Activated CD4-positive, alpha-beta T cell treated with anti-CD3 and anti-CD28 coated beads for 36 hours (primary cell): Measurements from ENCODE around the gene SOS2. TPM values are rescaled to one million over a fixed set of nuclear protein-coding genes. Genes with fewer than 3 reads are reported as not detected.

Source experiments
- ATAC-seq: fragments of 200-7000 bp; cut with Tn5 transposase; one replicate; pipeline ENCODE4 v1.10.0; 2021; ENCODE audit warnings: mild to moderate bottlenecking, moderate library complexity
- CTCF ChIA-PET: fragments of 350-600 bp; sonication (Branson Sonifier 250); formaldehyde crosslinking; loops from one replicate; lab custom pipeline; 2021; ENCODE audit warnings: antibody characterized with exemption; lab: Charles Lee
- POLR2A ChIA-PET: fragments of 350-600 bp; sonication (Branson Sonifier 250); formaldehyde crosslinking; loops from one replicate; lab custom pipeline; 2021; ENCODE audit warnings: antibody characterized with exemption, inconsistent platforms; lab: Charles Lee
- DNase-seq: peaks from one replicate; pipeline ENCODE4 v3.0.0-alpha.2; 2020
- H3K27ac Mint-ChIP-seq: one replicate; pipeline ENCODE4 v1.8.0; 2021; ENCODE audit warnings: mixed read lengths
- H3K27me3 Mint-ChIP-seq: one replicate; pipeline ENCODE4 v1.8.0; 2021; ENCODE audit warnings: mixed read lengths
- H3K36me3 Mint-ChIP-seq: one replicate; pipeline ENCODE4 v1.8.0; 2021; ENCODE audit warnings: low read depth, mixed read lengths
- H3K4me1 Mint-ChIP-seq: one replicate; pipeline ENCODE4 v1.8.0; 2021; ENCODE audit warnings: mixed read lengths
- H3K4me3 Mint-ChIP-seq: one replicate; pipeline ENCODE4 v1.8.0; 2021; ENCODE audit warnings: mild to moderate bottlenecking, moderate library complexity, mixed read lengths
- H3K9me3 Mint-ChIP-seq: one replicate; pipeline ENCODE4 v1.8.0; 2021; ENCODE audit warnings: low read depth, mixed read lengths
- intact Hi-C, 2 experiments: fragments of 100-400 bp; cut with DNase I in 1 of 2; cut with micrococcal nuclease in 1 of 2; formaldehyde crosslinking; loops; one replicate each; pipeline versions ENCODE4 v1.14.2 to v1.15.1; 2022 to 2024; cut with DNase I, micrococcal nuclease
- total RNA-seq, 2 experiments: library from RNA; stranded (reverse); gene quantifications; one replicate each; pipeline ENCODE4 v1.2.3, GENCODE V29; 2021

Gene SOS2
- total RNA-seq, 2 experiments from 2014 or later = 20.2 to 20.9 TPM

DNA sequence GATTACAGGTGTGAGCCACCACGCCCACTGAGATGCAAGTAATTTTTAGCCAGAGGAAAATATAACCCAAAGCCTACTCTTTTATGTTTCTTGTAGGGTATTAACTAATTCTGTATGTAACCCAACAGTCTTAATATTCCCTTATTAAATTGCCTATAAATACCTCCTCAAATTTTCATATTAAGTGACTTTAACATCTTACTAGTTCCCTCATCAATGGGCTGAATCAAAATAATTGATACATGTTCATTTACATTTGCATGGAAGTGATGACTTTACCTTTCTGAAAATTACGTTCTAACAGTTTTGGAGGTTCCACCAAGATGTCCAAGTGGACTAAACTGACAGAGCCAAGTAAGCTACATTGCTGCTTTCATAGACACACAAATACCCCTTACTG lies 3.1 kb downstream of the SOS2 start:
- intact Hi-C loops = no loop called here
- POLR2A ChIA-PET = interaction anchor here (0.7 to 1.0 kb wide), 2 partner anchors 112 to 584 kb away, joined by 3 to 4 read pairs; partner anchors contain the start of gene VCPKMT
- no peak for ATAC-seq
- Mint-ChIP-seq H3K27me3 (no peaks in the 10 kb centered on the region), H3K4me1 (peaks cover 43% of the 10 kb centered on the region), H3K27ac (no peak overlapping the region), H3K36me3 (peaks cover 12% of the 10 kb centered on the region), H3K4me3 (no peak overlapping the region), H3K9me3 (no peaks in the 10 kb centered on the region)
- CTCF ChIA-PET = interaction anchor here (1.4 kb wide), 1 partner anchor 12 kb away, joined by 3 read pairs; no protein-coding TSS in a partner anchor
- no peak for DNase-seq

DNA sequence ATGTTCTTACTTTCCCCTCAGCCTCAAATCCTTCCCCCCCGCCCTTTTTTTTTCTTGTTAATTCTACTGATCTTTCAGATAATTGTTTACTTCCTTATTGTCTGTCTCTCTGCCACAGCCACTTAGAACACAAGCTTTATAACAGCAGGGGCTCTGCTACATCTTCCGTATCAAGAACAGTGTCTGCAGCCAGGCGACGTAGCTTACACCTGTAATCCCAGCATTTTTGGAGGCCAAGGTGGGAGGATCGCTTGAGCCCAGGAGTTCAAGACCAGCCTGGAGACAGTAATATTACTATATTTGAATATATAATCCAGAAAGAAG lies 5.4 kb downstream of the SOS2 start:
- Mint-ChIP-seq H3K36me3 (peaks cover 19% of the 10 kb centered on the region), H3K9me3 (no peaks in the 10 kb centered on the region), H3K4me1 (peaks cover 46% of the 10 kb centered on the region), H3K4me3 (no peak overlapping the region), H3K27me3 (no peaks in the 10 kb centered on the region), H3K27ac (no peak overlapping the region)
- intact Hi-C loops = no loop called here
- ATAC-seq = no peak
- ChIA-PET CTCF (no interaction called here), POLR2A (interaction anchor here (0.7 kb wide), 1 partner anchor 154 kb away, joined by 3 read pairs; no protein-coding TSS in a partner anchor)
- DNase-seq = no peak

DNA sequence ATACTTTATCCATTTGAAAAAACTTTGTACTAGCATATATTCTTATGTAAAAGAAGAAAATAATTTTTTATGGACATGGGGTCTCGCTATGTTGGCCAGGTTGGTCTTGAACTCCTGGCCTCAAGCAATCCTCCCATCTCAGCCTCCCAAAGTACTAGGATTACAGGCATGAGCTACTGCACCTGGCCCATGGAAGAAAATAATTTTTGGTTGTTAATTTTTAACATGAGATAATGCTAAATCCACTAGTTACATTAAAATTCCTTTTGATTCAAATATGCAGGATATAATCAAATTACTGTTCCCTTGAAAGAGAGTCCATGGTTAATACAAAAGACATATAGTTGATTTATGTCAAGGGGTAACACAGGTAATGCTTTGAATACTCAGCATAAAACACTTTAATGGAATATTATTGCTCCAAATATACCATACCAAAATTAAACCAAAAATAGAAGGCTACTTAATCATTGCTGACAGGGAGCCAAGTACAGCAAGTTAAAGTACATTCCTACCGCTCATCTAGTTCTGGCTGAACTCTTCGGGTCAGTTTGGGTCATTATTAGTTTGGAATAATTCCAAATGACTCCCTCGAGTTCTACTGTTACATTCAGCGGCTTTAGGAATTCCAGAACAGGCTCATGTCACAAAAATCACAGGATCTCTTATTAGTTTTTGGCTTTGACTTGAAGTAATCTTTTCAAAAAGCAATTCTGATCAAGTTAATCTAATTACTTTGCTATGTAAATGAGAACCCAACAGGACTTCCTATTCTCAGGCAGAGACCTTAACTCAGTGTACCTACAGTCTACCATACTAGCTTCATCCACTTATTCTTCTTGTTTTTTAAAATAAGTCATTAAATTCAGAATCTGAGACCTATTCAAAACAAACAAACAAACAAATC lies 6.1 kb downstream of the SOS2 start:
- Mint-ChIP-seq H3K9me3 (no peaks in the 10 kb centered on the region), H3K4me3 (no peak overlapping the region), H3K4me1 (peaks cover 48% of the 10 kb centered on the region), H3K36me3 (peaks cover 19% of the 10 kb centered on the region), H3K27me3 (no peaks in the 10 kb centered on the region), H3K27ac (no peak overlapping the region)
- ATAC-seq (no peak), DNase-seq (no peak)
- ChIA-PET CTCF (no interaction called here), POLR2A (interaction anchor here (0.6 to 0.7 kb wide), 2 partner anchors 154 to 219 kb away, joined by 3 read pairs; no protein-coding TSS in a partner anchor)
- intact Hi-C loops = no loop called here

DNA sequence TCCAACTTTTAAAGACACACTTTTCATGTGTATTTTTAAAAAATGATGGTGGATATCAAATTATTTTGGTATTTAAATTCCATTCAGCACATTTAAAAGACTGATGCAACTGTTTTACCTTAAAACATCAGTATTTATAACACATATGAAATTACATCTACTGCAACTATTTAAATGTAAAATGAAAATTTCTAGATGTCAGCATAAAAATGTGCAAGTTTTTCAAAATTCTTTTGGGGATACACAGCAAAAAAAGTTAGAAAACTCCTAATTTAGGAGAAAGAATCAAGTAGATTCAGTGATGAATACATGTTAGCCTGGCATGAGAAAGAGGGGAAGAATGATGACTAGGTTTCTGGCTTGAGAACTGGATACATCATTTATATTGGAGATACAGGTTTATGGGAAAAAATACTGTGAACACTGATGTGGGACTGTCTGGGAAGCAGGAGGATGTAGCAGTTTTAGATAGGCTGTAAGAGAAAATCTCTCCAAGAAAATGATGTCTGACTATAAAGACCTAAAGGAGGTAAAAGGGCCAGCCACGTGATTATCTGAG lies 9.2 kb downstream of the SOS2 start:
- CTCF ChIA-PET = no interaction called here
- intact Hi-C loops = loop anchor here in 1 of 2 experiments (5.0 kb wide), 1 partner anchor 95 kb away; no protein-coding TSS in a partner anchor
- Mint-ChIP-seq H3K4me3 (no peak overlapping the region), H3K4me1 (peaks cover 39% of the 10 kb centered on the region), H3K27ac (peak overlapping the region; percentile 5), H3K9me3 (no peaks in the 10 kb centered on the region), H3K27me3 (no peaks in the 10 kb centered on the region), H3K36me3 (peaks cover 12% of the 10 kb centered on the region)
- DNase-seq (no peak), ATAC-seq (no peak)
- POLR2A ChIA-PET = interaction anchor here (0.6 kb wide), 1 partner anchor 358 kb away, joined by 6 read pairs; no protein-coding TSS in a partner anchor

DNA sequence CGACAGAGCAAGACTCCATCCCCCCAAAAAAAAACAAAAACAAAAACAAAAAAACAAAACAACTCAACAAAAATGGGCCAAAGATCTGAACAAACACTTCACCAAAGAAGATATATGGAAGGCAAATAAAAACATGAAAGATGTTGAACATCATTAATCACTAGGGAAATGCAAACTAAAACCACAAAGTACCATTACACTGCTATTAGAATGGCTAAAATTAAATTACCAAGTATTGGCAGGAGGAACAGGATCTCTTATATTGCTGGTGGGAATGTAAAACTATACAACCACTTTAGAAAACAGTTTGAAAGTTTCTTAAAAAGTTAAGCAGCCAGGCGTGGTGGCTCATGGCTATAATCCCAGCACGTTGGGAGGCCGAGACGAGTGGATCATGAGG lies 12.9 kb downstream of the SOS2 start:
- Mint-ChIP-seq H3K4me1 (peaks cover 29% of the 10 kb centered on the region), H3K9me3 (no peaks in the 10 kb centered on the region), H3K27ac (no peak overlapping the region), H3K36me3 (peaks cover 9% of the 10 kb centered on the region), H3K4me3 (no peak overlapping the region), H3K27me3 (no peaks in the 10 kb centered on the region)
- intact Hi-C loops = no loop called here
- CTCF ChIA-PET = no interaction called here
- ATAC-seq = no peak
- POLR2A ChIA-PET = no interaction called here
- DNase-seq = no peak

DNA sequence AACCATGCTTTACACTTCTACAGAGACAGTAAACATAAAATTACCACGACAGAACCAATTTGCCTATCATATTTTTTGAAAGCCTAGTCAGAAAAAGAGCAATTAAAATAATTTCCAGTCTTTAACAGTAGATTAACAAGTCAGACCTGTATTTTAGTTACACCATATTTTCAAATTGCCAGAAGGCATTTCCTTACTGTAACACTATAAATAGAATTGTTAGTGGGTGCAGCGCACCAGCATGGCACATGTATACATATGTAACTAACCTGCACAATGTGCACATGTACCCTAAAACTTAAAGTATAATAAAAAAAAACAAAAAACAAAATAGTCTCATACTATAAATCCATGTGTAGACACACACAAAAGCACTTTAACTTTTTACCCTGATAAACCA lies 16.0 kb downstream of the SOS2 start:
- Mint-ChIP-seq H3K27ac (no peak overlapping the region), H3K36me3 (peaks cover 6% of the 10 kb centered on the region), H3K27me3 (no peaks in the 10 kb centered on the region), H3K4me3 (no peak overlapping the region), H3K4me1 (peaks cover 16% of the 10 kb centered on the region), H3K9me3 (no peaks in the 10 kb centered on the region)
- DNase-seq = no peak
- intact Hi-C loops = no loop called here
- no peak for ATAC-seq
- ChIA-PET POLR2A (no interaction called here), CTCF (no interaction called here)

DNA sequence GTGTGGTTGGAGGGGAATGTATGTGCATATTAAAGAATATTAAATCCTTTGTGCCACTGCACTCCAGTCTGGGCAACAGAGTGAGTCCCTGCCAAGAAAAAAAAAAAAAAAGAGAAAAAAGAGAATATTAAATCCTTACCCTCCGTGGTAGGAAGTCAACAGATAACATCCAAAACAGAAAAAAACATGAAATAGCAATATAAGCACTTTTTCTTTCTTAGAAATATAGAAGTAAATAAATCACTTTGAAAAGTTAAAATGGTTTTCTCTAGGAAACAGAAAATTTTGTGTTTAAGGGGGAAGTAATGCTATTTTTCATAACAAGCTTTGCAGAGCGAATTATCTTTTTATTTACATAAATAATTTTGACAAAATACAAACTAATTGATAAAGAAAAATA lies 17.6 kb downstream of the SOS2 start:
- POLR2A ChIA-PET = no interaction called here
- H3K4me1 Mint-ChIP-seq = peaks cover 13% of the 10 kb centered on the region
- no peak for ATAC-seq
- H3K4me3 Mint-ChIP-seq = no peak overlapping the region
- H3K27ac Mint-ChIP-seq = no peak overlapping the region
- H3K36me3 Mint-ChIP-seq = peaks cover 6% of the 10 kb centered on the region
- DNase-seq = no peak
- intact Hi-C loops = no loop called here
- H3K27me3 Mint-ChIP-seq = no peaks in the 10 kb centered on the region
- H3K9me3 Mint-ChIP-seq = no peaks in the 10 kb centered on the region
- CTCF ChIA-PET = interaction anchor here (0.8 kb wide), 1 partner anchor 130 kb away, joined by 3 read pairs; no protein-coding TSS in a partner anchor

DNA sequence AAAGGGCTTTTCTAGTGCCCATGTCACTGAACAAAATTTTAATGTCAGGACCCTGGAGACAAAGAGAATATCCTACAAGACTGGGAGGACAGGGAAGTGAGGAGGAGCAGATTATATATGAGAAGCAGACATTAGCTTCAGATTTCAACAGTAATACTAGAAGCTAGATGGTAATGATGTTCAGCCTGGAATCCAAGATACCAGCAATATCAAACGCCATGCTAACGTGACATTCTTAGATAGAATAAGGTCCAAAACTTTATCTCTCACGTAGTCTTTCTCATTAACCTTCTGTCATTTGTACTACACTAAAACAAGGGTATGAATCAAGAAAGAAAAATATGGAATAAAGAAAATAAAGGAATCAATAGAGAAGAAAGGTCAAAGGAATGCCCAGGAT lies 18.7 kb downstream of the SOS2 start:
- POLR2A ChIA-PET = no interaction called here
- Mint-ChIP-seq H3K27me3 (no peaks in the 10 kb centered on the region), H3K9me3 (no peaks in the 10 kb centered on the region), H3K4me1 (peaks cover 11% of the 10 kb centered on the region), H3K36me3 (peaks cover 3% of the 10 kb centered on the region), H3K4me3 (no peak overlapping the region), H3K27ac (no peak overlapping the region)
- intact Hi-C loops = no loop called here
- ATAC-seq (no peak), DNase-seq (no peak)
- CTCF ChIA-PET = no interaction called here

DNA sequence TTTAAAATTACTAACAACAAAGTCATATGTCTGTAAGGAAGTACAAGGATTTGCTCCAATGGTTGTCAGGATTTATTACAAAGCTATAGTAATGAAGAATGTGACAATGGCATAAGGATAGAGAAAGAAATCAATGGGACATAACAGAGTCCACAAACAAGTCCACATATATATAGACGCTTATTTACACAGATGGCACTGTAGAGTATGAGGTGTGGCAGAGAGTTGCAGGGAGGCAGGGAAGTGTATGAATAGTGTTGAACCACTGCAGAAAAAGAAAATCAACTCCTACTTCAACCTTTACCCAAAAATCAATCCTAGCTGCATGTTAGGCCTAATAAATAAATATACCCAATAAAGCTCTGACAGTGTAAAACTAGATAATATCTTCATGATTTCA lies 21.3 kb downstream of the SOS2 start:
- H3K36me3 Mint-ChIP-seq = peaks cover 3% of the 10 kb centered on the region
- H3K27me3 Mint-ChIP-seq = no peaks in the 10 kb centered on the region

DNA sequence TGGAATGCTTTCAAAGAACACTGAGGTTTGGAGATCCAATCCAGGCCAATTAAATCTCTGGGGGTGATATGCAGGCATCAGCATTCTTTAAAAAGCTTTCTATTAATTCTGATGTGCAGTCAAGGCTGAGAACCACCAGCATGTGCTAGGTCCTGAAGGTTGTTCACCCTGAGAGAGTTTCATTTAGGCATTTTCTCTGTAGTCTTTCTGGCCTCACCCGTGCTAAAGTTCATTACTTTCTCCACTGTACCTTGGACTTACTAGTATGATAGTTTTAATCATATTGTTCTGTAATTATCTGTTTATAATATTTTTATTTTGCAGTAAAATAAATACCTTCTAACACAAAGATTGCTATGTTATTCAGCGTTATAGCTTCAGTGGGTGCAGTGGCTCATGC lies 32.9 kb downstream of the SOS2 start:
- DNase-seq = no peak
- no peaks in the 10 kb centered on the region for H3K4me1 Mint-ChIP-seq
- ChIA-PET CTCF (no interaction called here), POLR2A (no interaction called here)
- ATAC-seq = no peak
- H3K36me3 Mint-ChIP-seq = peaks cover 4% of the 10 kb centered on the region
- intact Hi-C loops = no loop called here
- H3K27ac Mint-ChIP-seq = no peak overlapping the region
- H3K4me3 Mint-ChIP-seq = no peak overlapping the region
- no peaks in the 10 kb centered on the region for H3K9me3 Mint-ChIP-seq
- no peaks in the 10 kb centered on the region for H3K27me3 Mint-ChIP-seq

More for the DNA sequence above, 21.3 kb downstream of the SOS2 start:
- no peak for DNase-seq
- intact Hi-C loops = no loop called here
- Mint-ChIP-seq H3K27ac (no peak overlapping the region), H3K4me3 (no peak overlapping the region), H3K9me3 (no peaks in the 10 kb centered on the region), H3K4me1 (peaks cover 7% of the 10 kb centered on the region)
- POLR2A ChIA-PET = no interaction called here
- CTCF ChIA-PET = interaction anchor here (0.6 to 1.0 kb wide), 2 partner anchors 8 to 514 kb away, joined by 3 to 4 read pairs; no protein-coding TSS in a partner anchor
- no peak for ATAC-seq

DNA sequence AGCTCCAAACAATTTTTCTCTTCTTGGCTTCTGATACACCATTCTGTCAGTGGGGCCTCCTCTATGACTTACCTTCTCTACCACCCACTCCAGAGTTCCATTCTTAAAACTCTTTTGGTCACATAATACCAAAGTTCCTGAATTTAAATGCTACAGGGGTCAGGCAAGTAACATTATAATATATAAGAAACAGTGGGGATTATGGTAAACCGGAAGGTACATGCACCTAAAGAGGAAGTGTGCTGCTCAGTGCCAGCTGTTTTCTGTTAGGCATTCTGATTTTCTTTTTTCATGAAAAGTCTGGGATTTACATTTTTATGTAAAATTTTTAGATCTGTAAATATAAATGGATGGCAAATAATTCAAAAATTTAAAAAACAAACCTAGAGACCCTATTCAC lies 39.9 kb downstream of the SOS2 start:
- POLR2A ChIA-PET = no interaction called here

More for the DNA sequence above, 39.9 kb downstream of the SOS2 start:
- H3K9me3 Mint-ChIP-seq = no peaks in the 10 kb centered on the region
- ATAC-seq (no peak), DNase-seq (no peak)
- CTCF ChIA-PET = interaction anchor here (1.2 to 1.6 kb wide), 2 partner anchors 10 to 11 kb away, joined by 4 read pairs; no protein-coding TSS in a partner anchor
- no peak overlapping the region for H3K4me3 Mint-ChIP-seq
- H3K27me3 Mint-ChIP-seq = no peaks in the 10 kb centered on the region
- peaks cover 2% of the 10 kb centered on the region for H3K4me1 Mint-ChIP-seq
- H3K27ac Mint-ChIP-seq = no peak overlapping the region
- H3K36me3 Mint-ChIP-seq = peaks cover 6% of the 10 kb centered on the region
- intact Hi-C loops = no loop called here
